ENCODE measurements around the gene ORC6.

- TF ChIP-seq POLR2A (IDR thresholded peaks at IDR 0.05; ENCODE audit: low read length): no peak
- no peak for TF ChIP-seq GATA1 (IDR thresholded peaks at IDR 0.05; ENCODE audit: low read depth, low read length)
These were observed 43.1 kb downstream of the ORC6 start for GRCh38 chr16:46732561-46732960.
